ENCODE data around the gene QRFP.

Gene QRFP

DNA sequence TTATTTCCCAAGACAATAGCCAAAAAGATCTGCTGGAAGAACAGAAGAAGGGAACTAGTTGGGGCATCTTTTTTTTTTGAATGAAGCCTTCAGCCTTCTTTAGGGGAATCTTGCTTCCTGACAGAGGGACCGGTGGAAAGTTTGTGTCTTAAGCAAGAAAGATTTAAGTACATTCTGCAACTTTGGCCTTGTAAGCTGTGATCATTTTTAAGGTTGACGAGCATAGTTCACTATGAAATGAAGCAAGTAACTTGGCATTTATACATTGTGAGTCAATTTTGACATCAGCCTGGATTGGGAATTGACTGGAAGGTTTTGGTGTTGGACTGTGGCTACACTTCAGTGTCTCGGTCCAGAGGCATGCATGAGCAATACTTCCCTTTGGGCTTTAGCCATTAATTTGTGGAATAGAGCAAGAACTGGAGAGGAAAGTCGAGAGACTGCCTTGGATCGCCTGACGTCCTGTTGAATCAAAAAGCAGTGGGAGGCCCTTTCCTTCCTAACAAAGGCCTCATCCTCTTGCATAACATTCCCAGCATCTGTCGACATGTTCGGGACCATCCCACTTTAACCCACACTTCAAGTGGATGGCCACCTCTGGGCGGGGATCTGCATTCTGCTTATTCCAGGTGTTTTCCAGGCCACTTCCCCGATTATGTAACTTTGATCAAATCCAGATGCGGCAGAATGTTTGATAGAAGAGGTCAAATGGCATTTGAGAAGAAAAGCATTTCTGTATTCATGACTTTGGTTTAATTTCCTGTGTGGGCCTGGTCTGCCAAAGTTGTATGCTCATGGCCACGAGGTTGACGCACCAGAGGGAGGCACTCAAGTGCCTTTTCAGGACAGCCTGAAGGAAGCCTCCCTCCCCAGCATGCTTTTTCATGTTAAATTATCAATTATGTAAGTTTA lies 49.0 kb downstream of the QRFP start:
- DNase-seq, result no peak

DNA sequence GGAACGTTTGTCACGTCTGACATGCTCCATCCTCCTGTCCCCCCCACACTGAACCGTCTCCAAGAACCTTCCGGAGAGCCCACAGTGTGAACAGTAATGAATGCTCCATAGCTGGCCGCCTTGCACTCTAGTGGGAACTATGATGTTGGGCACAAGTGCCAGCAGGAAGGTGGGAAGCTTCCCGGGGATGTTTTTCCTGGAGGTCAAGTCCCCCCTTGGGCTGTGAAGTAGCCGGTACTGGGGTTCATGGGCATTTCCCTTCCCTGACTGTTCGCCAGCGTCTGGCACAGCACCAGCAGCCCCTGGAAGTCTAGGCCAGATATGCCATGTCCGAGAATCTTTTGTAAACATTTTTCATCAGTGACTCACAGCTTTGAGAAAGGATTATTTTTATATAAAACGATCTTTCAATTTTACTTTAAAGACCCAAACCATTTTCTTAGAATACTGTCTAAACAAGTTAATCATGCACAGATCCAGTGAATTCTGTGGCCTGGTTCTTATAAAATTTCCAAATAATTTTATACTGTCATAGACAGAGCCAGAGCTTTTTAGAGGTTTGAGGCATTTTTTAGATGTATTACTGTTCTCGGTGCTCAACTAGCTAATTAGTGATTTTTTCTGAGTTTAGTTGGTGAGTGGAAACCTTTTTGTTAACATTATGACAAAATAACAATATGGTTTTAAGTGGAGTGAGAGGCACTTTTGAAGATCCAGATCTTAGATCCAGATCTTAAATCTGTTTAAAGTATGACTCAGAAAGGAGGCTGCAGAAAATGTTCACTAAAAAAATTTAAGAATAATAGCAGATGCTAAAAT lies 49.9 kb downstream of the QRFP start:
- DNase-seq, result no peak

DNA sequence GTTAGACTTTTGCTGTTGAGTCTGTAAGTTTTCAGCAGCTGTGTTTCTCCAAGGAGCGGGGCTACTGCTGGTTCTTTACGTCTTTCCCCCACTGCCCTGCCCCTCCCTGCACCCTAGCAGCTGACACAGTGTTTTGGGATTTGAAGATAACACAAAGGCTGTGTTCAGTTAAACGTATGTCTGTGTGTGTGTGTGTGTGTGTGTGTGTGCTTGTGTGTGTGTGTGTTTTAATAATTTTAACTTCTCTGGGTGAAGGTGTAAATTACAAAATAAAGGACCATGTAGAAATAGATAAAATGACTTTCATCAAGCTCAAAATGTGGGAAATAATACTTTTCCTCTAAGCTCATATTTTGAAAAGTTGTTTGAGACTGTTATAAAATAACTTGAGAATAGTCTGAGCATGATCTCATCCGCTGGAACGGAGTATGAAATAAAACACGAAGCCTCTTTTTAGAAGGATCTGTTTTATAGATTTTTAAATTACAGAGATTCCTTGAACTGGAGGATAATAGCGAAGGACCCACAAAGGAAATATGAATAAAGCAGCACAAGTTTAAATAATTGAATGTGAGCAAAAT lies 50.6 kb downstream of the QRFP start:
- no peak for DNase-seq

DNA sequence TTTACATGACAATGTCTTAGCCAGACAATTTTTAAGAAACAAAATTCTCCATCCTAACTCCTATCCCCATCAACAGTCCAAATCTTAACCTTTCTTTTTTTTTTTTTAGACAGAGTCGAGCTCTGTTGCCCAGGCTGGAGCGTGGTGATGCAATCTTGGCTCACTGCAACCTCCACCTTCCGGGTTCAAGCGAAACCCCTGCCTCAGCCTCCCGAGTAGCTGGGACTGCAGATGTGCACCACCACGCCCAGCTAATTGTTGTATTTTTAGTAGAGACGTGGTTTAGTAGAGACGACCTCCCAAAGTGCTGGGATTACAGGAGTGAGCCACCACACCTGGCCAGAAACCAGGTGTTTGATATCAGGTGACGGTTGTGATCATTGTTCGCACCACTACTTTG lies 51.4 kb downstream of the QRFP start:
- no peak for DNase-seq

DNA sequence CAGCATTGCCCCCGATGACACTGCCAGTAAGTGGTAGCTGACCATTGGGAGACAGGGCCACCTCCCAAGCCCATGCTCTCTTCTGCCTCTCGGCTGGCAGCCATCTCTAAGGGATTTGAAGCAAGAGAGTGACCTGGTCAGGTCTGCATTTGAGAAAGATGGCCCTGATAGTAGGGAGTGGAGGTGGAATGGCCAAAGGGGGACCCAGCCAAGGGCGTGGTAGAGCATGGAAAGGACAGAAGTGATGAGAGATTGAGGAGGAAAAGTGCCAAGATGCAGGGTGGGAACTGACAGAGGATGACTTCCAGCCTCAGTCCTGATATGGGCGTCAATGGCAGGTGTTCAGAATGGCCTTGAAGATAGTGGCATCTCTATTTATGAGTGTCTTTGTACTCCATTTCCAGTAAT lies 52.6 kb downstream of the QRFP start:
- no peak for DNase-seq

DNA sequence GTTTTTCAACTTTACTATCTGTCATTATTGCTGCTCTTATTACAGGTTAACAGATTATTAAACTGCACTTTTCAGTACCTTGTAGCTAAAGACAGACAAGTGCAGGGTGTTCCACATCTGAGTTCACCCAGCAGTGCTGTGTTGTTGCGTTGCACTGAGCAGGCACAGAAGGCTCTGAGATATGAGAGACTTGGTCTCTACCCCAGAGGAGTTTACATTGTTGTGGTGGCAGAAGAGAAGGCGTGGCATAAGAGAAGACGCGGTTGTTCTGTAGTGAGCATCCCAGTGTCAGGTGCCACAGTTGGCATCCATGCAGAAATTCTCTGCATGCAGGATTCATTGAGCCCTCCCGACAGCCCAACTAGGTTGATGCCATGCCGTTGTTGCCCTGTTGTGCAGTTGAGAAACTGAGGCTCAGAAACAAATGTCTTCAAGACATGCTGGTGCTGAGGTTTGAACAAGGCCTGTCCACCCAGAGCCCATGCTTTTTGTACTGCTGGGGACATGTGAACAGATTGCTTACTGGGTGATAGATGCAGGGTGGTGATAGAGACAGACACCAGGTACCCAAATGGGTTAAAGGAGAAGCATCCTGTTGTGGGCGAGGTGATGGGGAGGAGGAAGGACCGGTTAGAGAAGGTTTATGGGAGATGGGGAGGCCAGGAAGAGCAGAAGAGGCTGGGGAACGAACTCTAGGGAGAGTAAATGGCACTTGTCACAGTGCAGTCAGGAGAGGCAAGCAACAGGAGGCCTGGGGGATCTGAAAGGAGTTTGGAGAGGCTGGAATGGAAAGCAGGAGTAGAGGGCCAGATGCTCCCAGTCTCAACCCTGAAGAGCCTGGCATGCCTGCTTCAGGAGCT lies 53.3 kb downstream of the QRFP start:
- DNase-seq, result no peak
